Keratinocyte (primary cell): ENCODE data around the gene PAPOLA. TPM values are rescaled to one million over a fixed set of nuclear protein-coding genes. Genes with fewer than 3 reads are reported as not detected.

Experiments
- DNase-seq: peaks from one replicate; pipeline ENCODE4 v3.0.0-alpha.2; 2011; ENCODE audit warnings: low read depth, missing footprints, low spot score
- FAIRE-seq: peaks from 2 replicates; lab custom pipeline; 2011; peaks lifted over from hg19 to GRCh38; lab: Jason Lieb, UNC
- H2AFZ ChIP-seq: 2 replicates; pipeline ENCODE4 v1.6.0; 2012; ENCODE audit warnings: low read length, control low read depth, inconsistent platforms; ENCODE audit not compliant: control insufficient read depth
- H3K27ac ChIP-seq: 2 replicates; pipeline ENCODE4 v1.5.1; 2011; ENCODE audit warnings: low read length; ENCODE audit not compliant: control insufficient read depth, insufficient read depth
- H3K27me3 ChIP-seq: 3 replicates; pipeline ENCODE4 v1.6.0; 2011; ENCODE audit warnings: low read length; ENCODE audit not compliant: control insufficient read depth, insufficient read depth; ENCODE audit errors: extremely low read depth
- H3K36me3 ChIP-seq, 2 experiments: 2 replicates in 1 of 2; 3 replicates in 1 of 2; pipeline ENCODE4 v1.5.1; 2011; ENCODE audit warnings: low read length in 2 of 2, mild to moderate bottlenecking in 1 of 2; ENCODE audit not compliant: control insufficient read depth in 2 of 2, insufficient read depth in 2 of 2; ENCODE audit errors: extremely low read depth in 1 of 2
- H3K4me1 ChIP-seq: 3 replicates; pipeline ENCODE4 v1.5.1; 2011; ENCODE audit warnings: low read length; ENCODE audit not compliant: control insufficient read depth, insufficient read depth; ENCODE audit errors: extremely low read depth
- H3K4me2 ChIP-seq: 3 replicates; pipeline ENCODE4 v1.6.0; 2011; ENCODE audit warnings: low read depth, low read length; ENCODE audit not compliant: control insufficient read depth, insufficient read depth; ENCODE audit errors: extremely low read depth
- H3K4me3 ChIP-seq, 3 experiments: fragments of 200-600 bp in 1 of 3; sonication (generic) in 1 of 3; 2 replicates in 2 of 3; 3 replicates in 1 of 3; pipeline ENCODE4 v1.5.1; 2011 to 2016; ENCODE audit warnings: low read length in 3 of 3, mild to moderate bottlenecking in 3 of 3, control low read depth in 2 of 3, inconsistent platforms in 1 of 3, low read depth in 1 of 3, mixed read lengths in 1 of 3, mixed run types in 1 of 3, moderate library complexity in 1 of 3; ENCODE audit not compliant: control insufficient read depth in 2 of 3, insufficient read depth in 2 of 3; ENCODE audit errors: extremely low read depth in 1 of 3
- H3K79me2 ChIP-seq: 2 replicates; pipeline ENCODE4 v1.6.0; 2012; ENCODE audit warnings: low read length; ENCODE audit not compliant: control insufficient read depth, insufficient read depth
- H3K9ac ChIP-seq: 3 replicates; pipeline ENCODE4 v1.6.0; 2011; ENCODE audit warnings: low read length; ENCODE audit not compliant: control insufficient read depth, insufficient read depth; ENCODE audit errors: extremely low read depth
- H3K9me1 ChIP-seq: 3 replicates; pipeline ENCODE4 v1.6.0; 2011; ENCODE audit warnings: low read length; ENCODE audit not compliant: control insufficient read depth, insufficient read depth; ENCODE audit errors: extremely low read depth
- H3K9me3 ChIP-seq: 2 replicates; pipeline ENCODE4 v1.5.1; 2012; ENCODE audit warnings: low read depth, low read length; ENCODE audit not compliant: control insufficient read depth
- H4K20me1 ChIP-seq: 3 replicates; pipeline ENCODE4 v1.6.0; 2011; ENCODE audit warnings: low read length; ENCODE audit not compliant: control insufficient read depth, insufficient read depth; ENCODE audit errors: extremely low read depth
- EZH2 ChIP-seq: IDR thresholded peaks from one replicate; pipeline ENCODE4 v1.6.1; 2012; ENCODE audit warnings: inconsistent platforms, mild to moderate bottlenecking, low read length, moderate library complexity
- dilution Hi-C: fragments of 300-500 bp; cut with MboI; formaldehyde crosslinking; loops from one replicate; pipeline ENCODE4 v1.7.0; 2020; ENCODE audit warnings: low sequenced_read_pairs; ENCODE audit not compliant: extremely low pct_ligation_motif_present
- polyA plus RNA-seq, 5 experiments: library from polyadenylated mRNA; depleted of rRNA in 3 of 5; stranded (reverse) in 3 of 5; stranded (forward) in 1 of 5; unstranded in 1 of 5; fragments of >200 nt; gene quantifications; 1 replicate in 1 of 5; 2 replicates in 3 of 5; 3 replicates in 1 of 5; pipeline versions ENCODE4 v1.2.1 to v1.2.3, GENCODE V29; 2011 to 2012; ENCODE audit warnings: missing spikeins in 2 of 5, low read depth in 1 of 5, low replicate concordance in 1 of 5
- TF ChIP-seq, protein P1 (sequence below), 3 experiments: IDR thresholded peaks in 1 of 3; conservative IDR thresholded peaks in 1 of 3; optimal IDR thresholded peaks in 1 of 3; 2 replicates in 2 of 3; 3 replicates in 1 of 3; pipeline versions ENCODE3 to v1.5.1; 2011; ENCODE audit warnings: low read length in 3 of 3, mild to moderate bottlenecking in 3 of 3, moderate library complexity in 2 of 3, control low read depth in 1 of 3, inconsistent platforms in 1 of 3; ENCODE audit not compliant: insufficient read depth in 2 of 3; ENCODE audit errors: extremely low read depth in 1 of 3

PAPOLA gene
- polyA plus RNA-seq, 1 donor (not counting 4 experiments of a cell fraction or from before 2014, with no cell fraction given) = 154 TPM

DNA sequence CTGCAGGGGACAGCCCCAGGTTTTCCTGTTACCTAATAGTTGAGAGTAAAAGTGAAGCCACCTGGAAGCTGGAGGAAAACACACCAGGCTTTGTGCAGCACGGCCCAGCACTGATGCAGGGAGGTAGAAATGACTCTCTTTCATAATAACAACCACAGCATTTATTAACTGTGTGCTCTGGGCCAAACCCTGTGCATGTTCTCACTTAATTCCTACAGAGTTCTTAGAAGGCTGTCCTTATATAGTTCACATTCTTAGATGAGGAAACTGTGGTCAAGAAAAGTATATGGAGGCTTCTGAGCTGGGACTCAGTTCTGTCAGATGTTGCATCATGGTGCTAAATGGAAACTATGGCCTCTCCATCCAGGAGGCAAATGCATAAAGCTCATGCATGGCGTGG, 100.0 kb downstream of the PAPOLA start:
- H3K9me3 ChIP-seq = no peaks in the 10 kb centered on the region
- H3K36me3 ChIP-seq = no peaks in the 10 kb centered on the region
- peaks cover 37% of the 10 kb centered on the region for H3K27me3 ChIP-seq
- H2AFZ ChIP-seq = no peak overlapping the region
- no peak overlapping the region for H3K9ac ChIP-seq
- H3K4me2 ChIP-seq = no peak overlapping the region
- FAIRE-seq (no peak), DNase-seq (no peak)
- H3K9me1 ChIP-seq = no peaks in the 10 kb centered on the region
- H3K4me3 ChIP-seq = no peak overlapping the region
- no peaks in the 10 kb centered on the region for H3K4me1 ChIP-seq
- no peaks in the 10 kb centered on the region for H4K20me1 ChIP-seq
- dilution Hi-C loops = no loop called here
- H3K27ac ChIP-seq = no peak overlapping the region
- no peaks in the 10 kb centered on the region for H3K79me2 ChIP-seq
- no peak for TF ChIP-seq EZH2
- TF ChIP-seq, protein P1, sequence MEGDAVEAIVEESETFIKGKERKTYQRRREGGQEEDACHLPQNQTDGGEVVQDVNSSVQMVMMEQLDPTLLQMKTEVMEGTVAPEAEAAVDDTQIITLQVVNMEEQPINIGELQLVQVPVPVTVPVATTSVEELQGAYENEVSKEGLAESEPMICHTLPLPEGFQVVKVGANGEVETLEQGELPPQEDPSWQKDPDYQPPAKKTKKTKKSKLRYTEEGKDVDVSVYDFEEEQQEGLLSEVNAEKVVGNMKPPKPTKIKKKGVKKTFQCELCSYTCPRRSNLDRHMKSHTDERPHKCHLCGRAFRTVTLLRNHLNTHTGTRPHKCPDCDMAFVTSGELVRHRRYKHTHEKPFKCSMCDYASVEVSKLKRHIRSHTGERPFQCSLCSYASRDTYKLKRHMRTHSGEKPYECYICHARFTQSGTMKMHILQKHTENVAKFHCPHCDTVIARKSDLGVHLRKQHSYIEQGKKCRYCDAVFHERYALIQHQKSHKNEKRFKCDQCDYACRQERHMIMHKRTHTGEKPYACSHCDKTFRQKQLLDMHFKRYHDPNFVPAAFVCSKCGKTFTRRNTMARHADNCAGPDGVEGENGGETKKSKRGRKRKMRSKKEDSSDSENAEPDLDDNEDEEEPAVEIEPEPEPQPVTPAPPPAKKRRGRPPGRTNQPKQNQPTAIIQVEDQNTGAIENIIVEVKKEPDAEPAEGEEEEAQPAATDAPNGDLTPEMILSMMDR (optimal IDR thresholded peaks at IDR 0.05 in 1 of 3, IDR thresholded peaks at IDR 0.05 in 1 of 3, conservative IDR thresholded peaks at IDR 0.05 in 1 of 3; ENCODE audit: extremely low read depth in 1 of 3, insufficient read depth in 2 of 3, low read length in 3 of 3) = no peak

- Histone ChIP-seq H3K9ac (no peak overlapping the region), H3K4me3 (no peak overlapping the region), H3K79me2 (no peaks in the 10 kb centered on the region), H3K27ac (no peak overlapping the region), H3K36me3 (no peaks in the 10 kb centered on the region), H3K9me1 (no peaks in the 10 kb centered on the region), H3K4me2 (no peak overlapping the region), H2AFZ (no peak overlapping the region), H4K20me1 (no peaks in the 10 kb centered on the region), H3K9me3 (no peaks in the 10 kb centered on the region), H3K4me1 (no peaks in the 10 kb centered on the region), H3K27me3 (peaks cover 33% of the 10 kb centered on the region)
- TF ChIP-seq EZH2 = no peak
- TF ChIP-seq, protein P1 (optimal IDR thresholded peaks at IDR 0.05 in 1 of 3, IDR thresholded peaks at IDR 0.05 in 1 of 3, conservative IDR thresholded peaks at IDR 0.05 in 1 of 3; ENCODE audit: extremely low read depth in 1 of 3, insufficient read depth in 2 of 3, low read length in 3 of 3) = no peak
- no peak for DNase-seq
- FAIRE-seq = no peak
- dilution Hi-C loops = no loop called here
Measured at GRCh38 chr14:96603350-96604255, 101.4 kb downstream of the PAPOLA start.
